HG03469 (cell line): ENCODE data around the gene AMIGO3.

Experiments used
- ATAC-seq: cut with Tn5 transposase; IDR thresholded peaks from one replicate; pipeline ENCODE4 v1.9.1; 2021; ENCODE audit warnings: mild to moderate bottlenecking, moderate library complexity, moderate number of reproducible peaks; ENCODE audit not compliant: unreplicated experiment

AMIGO3 gene

GRCh38 chr3:49671291-49672288, 47.9 kb downstream of the AMIGO3 start:
- ATAC-seq, result no peak

- no peak for ATAC-seq
These were observed 48.6 kb downstream of the AMIGO3 start for GRCh38 chr3:49670940-49671290.

- ATAC-seq, result no peak
These were observed 50.1 kb downstream of the AMIGO3 start for GRCh38 chr3:49669352-49669751.

GRCh38 chr3:49668861-49669260, 50.6 kb downstream of the AMIGO3 start:
- no peak for ATAC-seq

GRCh38 chr3:49668414-49668797, 51.1 kb downstream of the AMIGO3 start:
- ATAC-seq, result no peak

GRCh38 chr3:49667701-49668413, 51.6 kb downstream of the AMIGO3 start:
- ATAC-seq, result no peak
